GM13976 (cell line): ENCODE data around the gene CTNNB1.
A peak's percentile ranks its signal among the peaks of the same experiment; 100 is the strongest.

Source experiments
- DNase-seq: peaks from one replicate; pipeline ENCODE4 v3.0.0; 2012; ENCODE audit warnings: low spot score
- in situ Hi-C: fragments of 300-500 bp; cut with MboI; formaldehyde crosslinking; loops from one replicate; pipeline ENCODE4 v1.12.0; 2022; ENCODE audit warnings: low sequenced_read_pairs, mixed read lengths, inconsistent platforms; ENCODE audit not compliant: unreplicated experiment
- TF ChIP-seq, protein P1 (sequence below): IDR thresholded peaks from 2 replicates; pipeline ENCODE4 v1.5.1; 2012; ENCODE audit warnings: borderline replicate concordance, mild to moderate bottlenecking; ENCODE audit not compliant: insufficient read depth; ENCODE audit errors: extremely low read depth, missing control alignments, control extremely low read depth

CTNNB1 gene

DNA sequence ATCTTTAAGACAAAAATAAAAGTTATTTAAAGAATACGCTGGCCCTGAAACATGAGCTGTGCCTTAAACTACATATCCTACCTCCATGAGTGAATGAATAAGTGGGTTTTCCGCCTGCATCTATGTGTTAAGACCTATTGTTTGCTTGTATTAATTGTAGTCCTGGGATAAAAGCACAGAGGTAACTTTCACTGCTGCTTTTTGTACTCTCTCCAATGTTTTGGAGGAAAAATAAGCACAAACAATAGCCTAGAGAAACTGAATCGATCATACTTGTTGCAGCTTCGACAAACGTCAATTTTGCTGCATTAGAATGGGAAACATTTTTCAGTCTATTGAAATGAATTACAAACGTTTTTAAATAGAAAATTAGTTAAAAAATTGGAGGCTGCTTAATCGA lies 1.3 kb upstream of the CTNNB1 start:
- no peak for DNase-seq
- in situ Hi-C loops = no loop called here
- TF ChIP-seq, protein P1, sequence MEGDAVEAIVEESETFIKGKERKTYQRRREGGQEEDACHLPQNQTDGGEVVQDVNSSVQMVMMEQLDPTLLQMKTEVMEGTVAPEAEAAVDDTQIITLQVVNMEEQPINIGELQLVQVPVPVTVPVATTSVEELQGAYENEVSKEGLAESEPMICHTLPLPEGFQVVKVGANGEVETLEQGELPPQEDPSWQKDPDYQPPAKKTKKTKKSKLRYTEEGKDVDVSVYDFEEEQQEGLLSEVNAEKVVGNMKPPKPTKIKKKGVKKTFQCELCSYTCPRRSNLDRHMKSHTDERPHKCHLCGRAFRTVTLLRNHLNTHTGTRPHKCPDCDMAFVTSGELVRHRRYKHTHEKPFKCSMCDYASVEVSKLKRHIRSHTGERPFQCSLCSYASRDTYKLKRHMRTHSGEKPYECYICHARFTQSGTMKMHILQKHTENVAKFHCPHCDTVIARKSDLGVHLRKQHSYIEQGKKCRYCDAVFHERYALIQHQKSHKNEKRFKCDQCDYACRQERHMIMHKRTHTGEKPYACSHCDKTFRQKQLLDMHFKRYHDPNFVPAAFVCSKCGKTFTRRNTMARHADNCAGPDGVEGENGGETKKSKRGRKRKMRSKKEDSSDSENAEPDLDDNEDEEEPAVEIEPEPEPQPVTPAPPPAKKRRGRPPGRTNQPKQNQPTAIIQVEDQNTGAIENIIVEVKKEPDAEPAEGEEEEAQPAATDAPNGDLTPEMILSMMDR = no peak

DNA sequence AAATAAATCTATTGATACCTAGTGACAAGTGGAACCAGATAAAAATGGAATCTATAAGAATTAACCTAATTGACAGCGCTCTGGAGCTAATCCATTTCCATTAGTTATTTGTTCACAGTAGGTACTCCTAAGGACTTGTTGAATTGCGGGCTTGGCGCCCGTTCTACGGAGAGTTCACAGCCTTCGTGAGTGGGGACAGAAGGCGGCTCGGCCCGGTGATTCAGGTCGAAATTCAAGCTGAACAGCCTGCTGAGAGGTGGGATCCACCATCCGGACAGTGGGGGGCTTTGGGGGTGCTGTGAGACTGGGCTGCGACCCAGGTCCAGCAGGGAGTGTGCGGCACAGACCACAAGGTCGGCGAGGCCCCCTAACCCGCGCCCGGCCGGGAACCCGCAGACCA lies 779 bp upstream of the CTNNB1 start:
- TF ChIP-seq, protein P1 = no peak
- in situ Hi-C loops = no loop called here
- no peak for DNase-seq

DNA sequence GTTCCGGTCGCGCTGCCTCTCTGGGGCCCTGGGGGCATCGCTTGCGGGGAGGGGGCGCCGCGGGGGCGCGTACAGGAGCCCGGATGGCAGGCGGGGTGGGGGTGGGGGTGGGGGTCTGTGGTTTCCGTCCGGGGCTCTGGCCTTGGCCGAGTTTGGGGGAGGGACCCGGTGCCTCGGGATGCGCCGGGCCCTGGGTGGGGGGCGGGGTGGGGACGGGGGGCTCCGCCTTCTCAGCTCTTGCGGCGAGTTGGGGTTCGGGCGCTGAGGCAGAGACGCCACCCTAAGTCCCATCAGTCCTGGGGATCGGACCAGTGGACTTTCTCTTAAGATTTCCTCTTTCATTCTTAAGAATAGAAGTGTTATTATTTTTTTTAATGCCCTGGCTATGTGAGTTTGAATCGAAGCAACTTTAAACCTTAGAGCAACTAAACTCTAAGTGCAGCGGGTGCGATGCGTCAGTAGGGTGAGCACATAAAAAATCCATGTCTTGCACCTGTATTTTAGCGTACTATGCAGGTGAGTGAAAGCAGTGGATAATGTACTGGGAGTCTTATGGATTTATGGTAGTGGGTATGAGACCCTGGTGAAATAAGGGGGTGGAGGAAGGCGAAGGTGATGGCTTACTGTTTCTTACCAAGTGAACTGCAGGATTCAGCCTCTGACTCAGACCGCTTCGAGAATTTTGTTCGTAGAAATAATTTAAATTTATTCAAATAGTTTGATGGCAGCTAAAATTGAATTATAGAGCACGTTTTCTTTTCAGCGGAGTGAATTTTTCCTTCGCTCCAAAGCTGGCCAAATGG lies 762 bp downstream of the CTNNB1 start:
- in situ Hi-C loops = no loop called here
- TF ChIP-seq, protein P1 = no peak

DNA sequence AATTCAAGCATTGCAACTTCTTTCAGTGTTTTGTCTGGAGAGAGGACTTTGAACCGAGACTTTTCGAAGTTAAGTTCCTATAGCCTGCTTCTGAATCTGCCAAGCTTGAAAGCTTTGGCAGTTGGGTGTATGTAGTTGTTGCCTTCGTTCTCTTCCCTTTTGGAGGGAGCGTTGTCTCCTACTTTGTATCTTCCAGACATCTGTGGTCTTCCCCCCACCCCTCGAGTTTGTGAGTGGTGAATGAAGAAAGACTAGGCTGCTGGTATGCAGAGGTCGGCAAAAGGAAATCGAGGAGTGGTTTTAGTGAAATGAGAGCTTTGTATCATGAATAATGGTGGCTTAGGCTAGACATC lies 1.3 kb downstream of the CTNNB1 start:
- TF ChIP-seq, protein P1 = no peak
- DNase-seq = no peak
- in situ Hi-C loops = no loop called here

More for the DNA sequence above, 762 bp downstream of the CTNNB1 start:
- DNase-seq = peak; percentile 72

DNA sequence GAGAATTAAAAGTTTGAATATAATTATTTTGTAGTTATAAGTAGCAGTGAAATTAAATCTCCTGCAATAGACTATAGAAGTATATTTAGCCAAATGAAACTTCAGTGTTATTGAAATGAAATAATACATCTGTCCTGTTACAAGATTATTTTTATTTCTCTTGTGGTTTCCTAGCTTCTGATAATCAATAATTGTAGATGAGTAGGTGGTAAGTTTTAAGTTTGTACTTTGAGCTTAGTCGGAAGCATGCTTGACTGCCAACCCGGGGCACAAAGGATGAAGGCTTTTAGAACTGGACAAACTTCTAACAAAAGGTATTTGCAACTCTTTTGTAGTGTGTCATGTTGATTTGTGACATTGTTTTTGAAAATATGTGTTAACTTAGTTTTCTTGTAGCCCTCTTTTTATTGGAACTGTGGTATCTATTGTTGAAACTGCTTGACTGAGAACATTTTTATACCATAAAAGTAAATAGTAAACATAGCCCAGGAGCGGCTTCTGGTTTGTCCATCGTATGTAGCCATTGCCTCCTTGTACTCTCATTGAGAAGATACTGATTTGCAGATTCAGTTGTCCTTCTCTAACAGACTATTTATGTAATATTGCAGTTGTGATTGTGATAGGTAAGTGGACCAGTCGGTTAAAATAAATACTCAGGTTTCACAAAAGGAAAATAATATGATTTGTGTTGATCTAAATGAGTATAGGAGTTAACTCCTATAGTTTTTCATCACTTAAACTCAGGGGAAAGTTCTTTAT lies 2.9 kb downstream of the CTNNB1 start:
- no peak for DNase-seq
- TF ChIP-seq, protein P1 = no peak
- in situ Hi-C loops = no loop called here

DNA sequence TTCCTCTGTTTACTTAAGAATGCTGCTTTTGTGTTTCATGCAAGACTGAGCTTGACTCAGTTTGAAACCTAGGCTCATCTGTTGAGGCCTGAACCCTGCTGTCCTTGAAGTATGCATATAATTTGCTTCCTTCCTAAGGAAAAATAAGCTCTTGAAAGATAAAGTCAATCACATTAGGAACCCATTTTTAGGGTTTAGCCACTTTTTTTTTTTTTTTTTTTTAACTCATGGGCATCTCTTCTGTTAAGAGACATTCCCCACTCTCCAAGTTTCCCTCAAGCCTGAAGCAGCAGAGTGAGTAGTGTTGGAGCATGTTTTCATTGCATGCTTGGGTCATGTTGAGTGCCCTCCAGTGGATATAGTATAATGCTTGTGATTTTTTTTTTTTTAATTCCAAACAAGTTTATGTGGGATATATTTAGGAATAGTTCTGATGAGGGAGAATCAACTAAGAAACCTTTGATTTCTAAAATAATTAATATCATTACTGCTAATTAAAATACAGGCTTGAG lies 3.6 kb downstream of the CTNNB1 start:
- TF ChIP-seq, protein P1 = peak; percentile 20
- DNase-seq = no peak
- in situ Hi-C loops = no loop called here
